ENCODE results near the gene CRB2.

CRB2 gene

DNA sequence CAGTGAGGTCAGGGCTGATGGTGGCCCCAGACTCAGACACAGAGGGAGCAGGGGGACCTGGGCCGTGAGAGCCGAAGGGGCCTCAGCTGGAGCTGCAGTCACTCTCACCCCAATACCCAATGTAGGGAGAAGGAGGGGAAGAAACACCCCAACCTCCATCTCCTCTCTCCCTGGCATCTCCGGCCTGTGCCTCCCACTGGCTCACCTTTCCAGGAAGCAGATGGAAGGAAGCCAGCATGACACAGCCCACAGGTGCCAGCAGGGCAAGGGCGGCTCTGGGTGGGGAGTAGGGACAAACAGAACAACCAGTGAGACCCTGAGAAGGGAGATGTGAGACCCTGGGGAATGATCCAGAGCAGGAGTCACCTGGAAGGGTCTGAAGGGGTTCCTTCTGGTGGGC, 3.0 kb upstream of the CRB2 start:
- no peak overlapping the region for H2AFZ ChIP-seq (ENCODE audit: low read depth, low read length)
- H3K4me1 ChIP-seq (ENCODE audit: insufficient read depth, low read length) = peaks cover 6% of the 10 kb centered on the region; the same call in 1 of the 2 replicates
- no peak overlapping the region for H3K4me2 ChIP-seq (ENCODE audit: insufficient read depth, low read length)
- DNase-seq = no peak
- no peak for ATAC-seq (ENCODE audit: insufficient read depth, low read depth)
- H4K20me1 ChIP-seq (ENCODE audit: insufficient read depth, low read length) = 0 out of 2 replicates have a peak, but pooled peaks cover 4% of the 10 kb centered on the region
- no peak overlapping the region for H3K4me3 ChIP-seq (ENCODE audit: low read depth in 1 of 2, low read length in 2 of 2)
- H3K36me3 ChIP-seq (ENCODE audit: insufficient read depth, low read length) = no peaks in the 10 kb centered on the region
- H3K9me3 ChIP-seq (ENCODE audit: insufficient read depth, low read length, severe bottlenecking) = no peaks in the 10 kb centered on the region
- no peak overlapping the region for H3K27ac ChIP-seq (ENCODE audit: low read length)
- H3K9ac ChIP-seq (ENCODE audit: low read depth, low read length) = no peak overlapping the region
- H3K27me3 ChIP-seq (ENCODE audit: insufficient read depth, low read length, poor library complexity) = peaks cover 3% of the 10 kb centered on the region
- H3K79me2 ChIP-seq (ENCODE audit: insufficient read depth, low read length) = no peaks in the 10 kb centered on the region
- TF ChIP-seq CTCF (IDR thresholded peaks at IDR 0.05; ENCODE audit: borderline replicate concordance, extremely low read depth, low read length, poor library complexity, severe bottlenecking) = no peak
- TF ChIP-seq EZH2 (IDR thresholded peaks at IDR 0.05; ENCODE audit: borderline replicate concordance, low read depth, low read length, severe bottlenecking) = no peak

- Histone ChIP-seq H3K27me3 (ENCODE audit: insufficient read depth, low read length, poor library complexity) (peaks cover 3% of the 10 kb centered on the region), H2AFZ (ENCODE audit: low read depth, low read length) (no peak overlapping the region), H3K36me3 (ENCODE audit: insufficient read depth, low read length) (no peaks in the 10 kb centered on the region), H3K9me3 (ENCODE audit: insufficient read depth, low read length, severe bottlenecking) (no peaks in the 10 kb centered on the region), H3K4me1 (ENCODE audit: insufficient read depth, low read length) (peaks cover 6% of the 10 kb centered on the region; the same call in 1 of the 2 replicates), H3K4me3 (ENCODE audit: low read depth in 1 of 2, low read length in 2 of 2) (no peak overlapping the region), H3K79me2 (ENCODE audit: insufficient read depth, low read length) (no peaks in the 10 kb centered on the region), H3K4me2 (ENCODE audit: insufficient read depth, low read length) (no peak overlapping the region), H3K27ac (ENCODE audit: low read length) (no peak overlapping the region), H4K20me1 (ENCODE audit: insufficient read depth, low read length) (0 out of 2 replicates have a peak, but pooled peaks cover 4% of the 10 kb centered on the region), H3K9ac (ENCODE audit: low read depth, low read length) (no peak overlapping the region)
- ATAC-seq (ENCODE audit: insufficient read depth, low read depth) (peak; percentile 77), DNase-seq (peak; percentile 56)
- TF ChIP-seq EZH2 (IDR thresholded peaks at IDR 0.05; ENCODE audit: borderline replicate concordance, low read depth, low read length, severe bottlenecking) (no peak), CTCF (IDR thresholded peaks at IDR 0.05; ENCODE audit: borderline replicate concordance, extremely low read depth, low read length, poor library complexity, severe bottlenecking) (peak; percentile 73)
Measured at GRCh38 chr9:123353984-123354591, 1.9 kb upstream of the CRB2 start.

DNA sequence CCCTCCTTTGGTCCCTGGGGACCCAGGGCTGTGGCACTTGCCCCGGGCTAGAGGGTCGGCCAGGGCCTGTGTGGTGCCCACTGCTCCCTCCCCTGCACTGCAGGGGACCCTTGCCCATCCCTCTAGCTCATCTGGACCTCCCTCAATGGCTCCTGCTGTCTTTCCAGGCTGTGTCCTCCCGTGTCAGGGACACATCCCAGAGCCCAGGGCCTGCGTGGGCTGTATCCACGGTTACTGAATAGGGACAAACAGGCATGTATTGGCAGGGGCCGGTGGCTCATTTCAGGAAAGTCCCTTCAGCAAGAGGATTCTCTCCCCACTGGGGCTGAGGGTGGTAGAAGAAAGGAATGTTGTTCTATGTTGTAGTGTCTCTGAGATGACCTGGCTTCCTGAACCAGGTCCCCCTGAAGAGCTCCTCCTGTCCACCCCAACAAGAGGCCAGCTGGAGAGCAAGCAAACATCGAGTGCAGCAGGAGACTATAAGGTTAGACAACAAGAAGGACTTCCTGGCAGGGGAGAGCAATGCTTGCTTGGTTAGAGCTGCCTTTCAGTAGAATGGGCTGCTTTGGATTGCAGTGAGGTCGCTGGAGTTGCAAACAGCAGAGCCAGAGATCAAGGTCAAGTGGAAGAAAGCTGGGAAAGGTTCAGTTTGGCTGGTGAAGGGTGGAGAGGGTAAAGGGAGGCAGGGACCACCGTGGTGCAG, 1.0 kb upstream of the CRB2 start:
- H3K36me3 ChIP-seq (ENCODE audit: insufficient read depth, low read length) = no peaks in the 10 kb centered on the region
- TF ChIP-seq EZH2 (IDR thresholded peaks at IDR 0.05; ENCODE audit: borderline replicate concordance, low read depth, low read length, severe bottlenecking) = no peak
- TF ChIP-seq CTCF (IDR thresholded peaks at IDR 0.05; ENCODE audit: borderline replicate concordance, extremely low read depth, low read length, poor library complexity, severe bottlenecking) = no peak
- H3K9ac ChIP-seq (ENCODE audit: low read depth, low read length) = no peak overlapping the region
- H3K79me2 ChIP-seq (ENCODE audit: insufficient read depth, low read length) = no peaks in the 10 kb centered on the region
- H3K4me3 ChIP-seq (ENCODE audit: low read depth in 1 of 2, low read length in 2 of 2) = no peak overlapping the region
- no peaks in the 10 kb centered on the region for H3K9me3 ChIP-seq (ENCODE audit: insufficient read depth, low read length, severe bottlenecking)
- H3K4me1 ChIP-seq (ENCODE audit: insufficient read depth, low read length) = 0 out of 2 replicates have a peak, but pooled peaks cover 2% of the 10 kb centered on the region
- H3K4me2 ChIP-seq (ENCODE audit: insufficient read depth, low read length) = no peak overlapping the region
- peaks cover 3% of the 10 kb centered on the region for H3K27me3 ChIP-seq (ENCODE audit: insufficient read depth, low read length, poor library complexity)
- H3K27ac ChIP-seq (ENCODE audit: low read length) = no peak overlapping the region
- H4K20me1 ChIP-seq (ENCODE audit: insufficient read depth, low read length) = 0 out of 2 replicates have a peak, but pooled peaks cover 4% of the 10 kb centered on the region
- H2AFZ ChIP-seq (ENCODE audit: low read depth, low read length) = no peak overlapping the region
- no peak for ATAC-seq (ENCODE audit: insufficient read depth, low read depth)
- DNase-seq = no peak
